AG04450 (cell line): Measurements from ENCODE around the gene MS4A18. TPM values are rescaled to one million over a fixed set of nuclear protein-coding genes. Genes with fewer than 3 reads are reported as not detected.

Experiments used
- CTCF ChIA-PET: fragments of 300-600, 350-600 bp; formaldehyde crosslinking; extraction: SDS; loops from one replicate; lab custom pipeline; 2022; ENCODE audit warnings: antibody characterized with exemption, inconsistent platforms; lab: Charles Lee
- POLR2A ChIA-PET: fragments of 350-600 bp; formaldehyde crosslinking; extraction: SDS; loops from one replicate; lab custom pipeline; 2021; ENCODE audit warnings: antibody characterized with exemption, inconsistent platforms; lab: Yijun Ruan, JAX
- DNase-seq: peaks from one replicate; pipeline ENCODE4 v3.0.0-alpha.2; 2011; ENCODE audit warnings: low read depth, low spot score
- H3K27ac ChIP-seq: one replicate; pipeline ENCODE4 v1.5.1; 2012; ENCODE audit warnings: low read depth, low read length, control low read depth
- H3K27me3 ChIP-seq: one replicate; pipeline ENCODE4 v1.6.0; 2012; ENCODE audit warnings: low read length; ENCODE audit not compliant: control insufficient read depth, insufficient read depth
- H3K4me3 ChIP-seq: 2 replicates; pipeline ENCODE4 v1.5.1; 2011; ENCODE audit warnings: mild to moderate bottlenecking, low read depth, low read length, control low read depth
- H3K9me3 ChIP-seq: 2 replicates; pipeline ENCODE4 v1.5.1; 2012; ENCODE audit warnings: low read length; ENCODE audit not compliant: control insufficient read depth, insufficient read depth
- polyA plus RNA-seq: library from polyadenylated mRNA; depleted of rRNA; stranded (reverse); fragments of >200 nt; gene quantifications from 2 replicates; pipeline ENCODE4 v1.2.3, GENCODE V29; 2011
- TF ChIP-seq, protein P1 (sequence below): IDR thresholded peaks from 2 replicates; pipeline ENCODE4 v1.5.1; 2011; ENCODE audit warnings: low read depth, low read length, control low read depth, inconsistent platforms

Gene MS4A18
- polyA plus RNA-seq, 1 experiment, result not detected

DNA sequence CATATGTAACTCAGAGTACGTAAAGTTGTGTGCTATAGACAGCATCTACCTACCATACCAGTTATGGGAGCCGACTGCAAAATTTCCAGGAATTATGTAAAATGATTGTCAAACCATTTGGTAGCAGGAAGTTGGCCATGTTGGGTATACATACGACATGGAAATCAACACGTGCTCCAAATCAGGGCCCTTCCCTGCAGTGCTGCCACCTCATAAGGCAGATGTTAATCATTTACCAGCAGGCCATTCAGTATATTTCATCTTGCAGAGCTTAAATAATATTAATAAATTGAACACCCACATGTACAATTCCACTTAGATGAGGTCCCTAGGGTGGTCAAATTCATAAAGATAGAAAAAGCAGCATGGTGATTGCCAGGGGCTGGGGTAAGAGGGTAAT lies 9.8 kb downstream of the MS4A18 start:
- CTCF ChIA-PET, result interaction anchor here (0.7 kb wide), 1 partner anchor 348 kb away, joined by 3 read pairs; no protein-coding TSS in a partner anchor
- TF ChIP-seq, protein P1, sequence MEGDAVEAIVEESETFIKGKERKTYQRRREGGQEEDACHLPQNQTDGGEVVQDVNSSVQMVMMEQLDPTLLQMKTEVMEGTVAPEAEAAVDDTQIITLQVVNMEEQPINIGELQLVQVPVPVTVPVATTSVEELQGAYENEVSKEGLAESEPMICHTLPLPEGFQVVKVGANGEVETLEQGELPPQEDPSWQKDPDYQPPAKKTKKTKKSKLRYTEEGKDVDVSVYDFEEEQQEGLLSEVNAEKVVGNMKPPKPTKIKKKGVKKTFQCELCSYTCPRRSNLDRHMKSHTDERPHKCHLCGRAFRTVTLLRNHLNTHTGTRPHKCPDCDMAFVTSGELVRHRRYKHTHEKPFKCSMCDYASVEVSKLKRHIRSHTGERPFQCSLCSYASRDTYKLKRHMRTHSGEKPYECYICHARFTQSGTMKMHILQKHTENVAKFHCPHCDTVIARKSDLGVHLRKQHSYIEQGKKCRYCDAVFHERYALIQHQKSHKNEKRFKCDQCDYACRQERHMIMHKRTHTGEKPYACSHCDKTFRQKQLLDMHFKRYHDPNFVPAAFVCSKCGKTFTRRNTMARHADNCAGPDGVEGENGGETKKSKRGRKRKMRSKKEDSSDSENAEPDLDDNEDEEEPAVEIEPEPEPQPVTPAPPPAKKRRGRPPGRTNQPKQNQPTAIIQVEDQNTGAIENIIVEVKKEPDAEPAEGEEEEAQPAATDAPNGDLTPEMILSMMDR, result no peak
- peaks cover 9% of the 10 kb centered on the region for H3K27me3 ChIP-seq
- no peaks in the 10 kb centered on the region for H3K9me3 ChIP-seq
- POLR2A ChIA-PET, result no interaction called here
- DNase-seq, result no peak
- H3K4me3 ChIP-seq, result no peak overlapping the region
- H3K27ac ChIP-seq, result no peak overlapping the region

DNA sequence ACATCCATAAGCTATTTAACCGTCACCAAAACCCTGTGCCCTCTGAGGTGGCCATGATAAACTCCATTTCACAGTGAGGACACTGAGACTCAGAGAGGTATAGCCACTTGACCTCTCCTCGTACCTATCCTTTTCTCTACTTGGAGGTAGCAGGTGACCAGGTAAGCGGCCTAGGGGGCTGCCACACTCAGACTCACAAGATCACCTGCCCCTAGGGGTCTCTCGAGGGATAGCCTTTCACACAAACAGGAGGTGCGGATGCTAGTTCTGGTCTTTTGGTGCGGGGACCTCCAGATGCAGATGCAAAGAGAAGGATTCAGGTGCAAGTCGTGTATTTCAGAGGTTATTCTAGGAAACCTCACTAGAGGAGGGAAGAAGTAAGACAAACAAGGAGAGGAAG lies 14.6 kb downstream of the MS4A18 start:
- POLR2A ChIA-PET, result no interaction called here
- TF ChIP-seq, protein P1, result no peak
- H3K9me3 ChIP-seq, result no peaks in the 10 kb centered on the region
- no peak overlapping the region for H3K27ac ChIP-seq
- DNase-seq, result no peak
- no peak overlapping the region for H3K4me3 ChIP-seq
- CTCF ChIA-PET, result no interaction called here
- H3K27me3 ChIP-seq, result no peaks in the 10 kb centered on the region

DNA sequence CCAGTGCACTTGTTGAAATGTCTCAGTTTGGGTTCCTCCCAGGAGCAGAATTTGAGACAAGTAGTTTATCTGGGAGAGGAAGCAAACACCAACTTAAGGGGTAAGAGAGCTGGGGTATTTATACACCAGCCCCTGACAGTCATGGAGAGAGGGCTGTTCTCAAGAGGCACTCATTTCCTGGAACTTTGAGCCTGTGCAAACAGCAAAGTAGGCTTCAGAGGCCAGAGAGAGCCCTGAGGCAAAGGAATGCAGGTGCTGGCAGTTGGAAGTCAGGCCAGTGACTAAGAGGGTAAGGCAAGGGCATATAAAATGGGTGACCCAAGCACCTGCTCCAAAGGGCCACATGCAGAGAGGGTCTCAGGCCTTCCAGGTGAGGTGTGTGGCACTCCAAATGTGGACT lies 16.1 kb downstream of the MS4A18 start:
- TF ChIP-seq, protein P1, result no peak
- DNase-seq, result no peak
- CTCF ChIA-PET, result interaction anchor here (1.2 kb wide), 1 partner anchor 35 kb away, joined by 3 read pairs; no protein-coding TSS in a partner anchor
- H3K9me3 ChIP-seq, result no peaks in the 10 kb centered on the region
- H3K27ac ChIP-seq, result no peak overlapping the region
- H3K4me3 ChIP-seq, result no peak overlapping the region
- H3K27me3 ChIP-seq, result no peaks in the 10 kb centered on the region
- POLR2A ChIA-PET, result no interaction called here

DNA sequence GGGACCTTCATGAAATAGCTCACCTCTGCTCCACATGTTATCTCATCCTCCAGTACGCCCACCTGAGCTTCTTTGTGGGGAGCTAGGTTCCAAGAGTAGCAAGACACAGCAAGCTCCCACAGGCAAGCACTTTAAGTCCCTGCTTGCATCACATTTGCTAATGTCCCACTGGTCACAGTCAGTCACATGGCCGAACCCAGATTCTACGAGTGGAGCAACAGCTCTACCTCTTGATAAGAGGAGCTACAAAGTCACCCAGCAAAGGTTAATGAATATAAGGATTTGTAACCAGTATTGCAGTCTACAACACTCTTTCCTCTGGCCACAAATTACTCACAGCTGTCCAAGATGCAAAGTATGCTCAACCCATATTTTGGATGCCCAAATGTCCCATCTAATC lies 16.9 kb downstream of the MS4A18 start:
- CTCF ChIA-PET, result interaction anchor here (1.2 kb wide), 1 partner anchor 34 kb away, joined by 3 read pairs; no protein-coding TSS in a partner anchor
- Histone ChIP-seq H3K9me3 (no peaks in the 10 kb centered on the region), H3K4me3 (no peak overlapping the region), H3K27me3 (no peaks in the 10 kb centered on the region), H3K27ac (no peak overlapping the region)
- no peak for DNase-seq
- TF ChIP-seq, protein P1, result no peak
- POLR2A ChIA-PET, result no interaction called here

DNA sequence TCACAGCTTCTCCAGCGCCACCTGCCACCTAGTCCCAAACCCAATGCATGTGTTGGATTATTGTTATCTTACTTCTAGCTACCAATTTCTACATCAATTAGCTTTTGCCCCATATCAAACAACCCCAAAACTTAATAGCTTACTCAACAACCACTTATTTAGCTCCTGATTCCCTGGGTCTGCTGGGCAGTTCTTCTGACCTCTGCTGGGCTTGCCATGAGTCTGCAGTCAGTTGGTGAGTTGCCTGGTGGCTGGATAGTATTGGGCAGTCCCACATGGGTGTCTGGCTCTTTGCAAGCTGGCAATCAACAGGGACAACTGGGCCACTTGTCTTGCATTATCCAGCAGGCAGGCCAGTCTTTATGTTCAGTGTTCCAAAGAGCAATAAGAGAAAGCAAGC lies 18.5 kb downstream of the MS4A18 start:
- POLR2A ChIA-PET, result no interaction called here
- Histone ChIP-seq H3K9me3 (peaks cover 4% of the 10 kb centered on the region), H3K27me3 (no peaks in the 10 kb centered on the region), H3K4me3 (no peak overlapping the region), H3K27ac (no peak overlapping the region)
- CTCF ChIA-PET, result no interaction called here
- DNase-seq, result no peak
- TF ChIP-seq, protein P1, result no peak
